22Rv1 (cell line): ENCODE results near the gene MPL.

Experiments
- H3K27ac ChIP-seq: fragments of 450-650 bp; 2 replicates; pipeline ENCODE4 v1.5.1; 2017
- CTCF ChIP-seq: fragments of 450-650 bp; IDR thresholded peaks from 2 replicates; pipeline ENCODE4 v1.5.1; 2017; ENCODE audit warnings: mild to moderate bottlenecking
- ZFX ChIP-seq: fragments of 450-650 bp; IDR thresholded peaks from 2 replicates; pipeline ENCODE4 v1.6.1; 2017; ENCODE audit warnings: antibody characterized with exemption, borderline replicate concordance

MPL gene

GRCh38 chr1:43340559-43340958, 2.9 kb downstream of the MPL start:
- H3K27ac ChIP-seq: no peak overlapping the region
- no peak for TF ChIP-seq ZFX
- TF ChIP-seq CTCF: no peak

GRCh38 chr1:43344267-43344850, 6.7 kb downstream of the MPL start:
- TF ChIP-seq CTCF (no peak), ZFX (no peak)
- H3K27ac ChIP-seq: no peak overlapping the region

- TF ChIP-seq CTCF (no peak), ZFX (no peak)
- no peak overlapping the region for H3K27ac ChIP-seq
Observed at GRCh38 chr1:43345120-43345519, 7.5 kb downstream of the MPL start.

- H3K27ac ChIP-seq: no peak overlapping the region
- TF ChIP-seq ZFX (no peak), CTCF (no peak)
Observed at GRCh38 chr1:43346636-43347035, 9.0 kb downstream of the MPL start.

- TF ChIP-seq CTCF (no peak), ZFX (no peak)
- peak overlapping the region; percentile 94 for H3K27ac ChIP-seq
Observed at GRCh38 chr1:43348343-43348808, 10.8 kb downstream of the MPL start.

- no peak for TF ChIP-seq ZFX
- no peak for TF ChIP-seq CTCF
- peak overlapping the region; percentile 94 for H3K27ac ChIP-seq
Observed at GRCh38 chr1:43348809-43349593, 11.4 kb downstream of the MPL start.
